PC-9 (cell line): ENCODE results near the gene FGF11.

ENCODE experiments used
- EZH2 ChIP-seq: fragments of 200-600 bp; sonication (generic); IDR thresholded peaks from 2 replicates; pipeline ENCODE4 v1.8.0; 2017; ENCODE audit warnings: antibody characterized with exemption, low read depth
- TF ChIP-seq, protein P1 (sequence below): fragments of 200-600 bp; sonication (generic); conservative IDR thresholded peaks from 2 replicates; pipeline ENCODE4 v1.6.1; 2017; ENCODE audit warnings: mixed run types, antibody characterized with exemption, mild to moderate bottlenecking, moderate library complexity

DNA sequence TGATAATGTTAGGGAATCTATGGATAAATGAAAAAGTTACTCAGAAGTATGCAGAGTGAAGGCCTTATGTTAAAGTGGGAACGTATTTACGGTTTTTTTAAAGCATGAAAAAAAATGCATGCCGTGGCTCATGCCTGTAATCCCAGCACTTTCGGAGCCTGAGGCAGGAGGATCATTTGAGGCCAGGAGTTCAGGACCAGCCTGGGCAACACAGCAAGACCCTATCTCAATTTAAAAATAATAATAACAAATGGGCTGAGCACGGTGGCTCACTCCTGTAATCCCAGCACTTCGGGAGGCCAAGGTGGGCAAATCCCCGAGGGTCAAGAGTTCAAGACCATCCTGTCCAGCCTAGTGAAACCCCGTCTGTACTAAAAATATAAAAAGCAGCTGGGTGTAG lies 50.8 kb downstream of the FGF11 start:
- TF ChIP-seq, protein P1, sequence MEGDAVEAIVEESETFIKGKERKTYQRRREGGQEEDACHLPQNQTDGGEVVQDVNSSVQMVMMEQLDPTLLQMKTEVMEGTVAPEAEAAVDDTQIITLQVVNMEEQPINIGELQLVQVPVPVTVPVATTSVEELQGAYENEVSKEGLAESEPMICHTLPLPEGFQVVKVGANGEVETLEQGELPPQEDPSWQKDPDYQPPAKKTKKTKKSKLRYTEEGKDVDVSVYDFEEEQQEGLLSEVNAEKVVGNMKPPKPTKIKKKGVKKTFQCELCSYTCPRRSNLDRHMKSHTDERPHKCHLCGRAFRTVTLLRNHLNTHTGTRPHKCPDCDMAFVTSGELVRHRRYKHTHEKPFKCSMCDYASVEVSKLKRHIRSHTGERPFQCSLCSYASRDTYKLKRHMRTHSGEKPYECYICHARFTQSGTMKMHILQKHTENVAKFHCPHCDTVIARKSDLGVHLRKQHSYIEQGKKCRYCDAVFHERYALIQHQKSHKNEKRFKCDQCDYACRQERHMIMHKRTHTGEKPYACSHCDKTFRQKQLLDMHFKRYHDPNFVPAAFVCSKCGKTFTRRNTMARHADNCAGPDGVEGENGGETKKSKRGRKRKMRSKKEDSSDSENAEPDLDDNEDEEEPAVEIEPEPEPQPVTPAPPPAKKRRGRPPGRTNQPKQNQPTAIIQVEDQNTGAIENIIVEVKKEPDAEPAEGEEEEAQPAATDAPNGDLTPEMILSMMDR = no peak
- TF ChIP-seq EZH2 = no peak
